T-helper 17 cell (primary cell): ENCODE results near the gene CFAP61. TPM values are rescaled to one million over a fixed set of nuclear protein-coding genes. Genes with fewer than 3 reads are reported as not detected.

Experiments used
- ATAC-seq: fragments of 150-1000 bp; cut with Tn5 transposase; 2 replicates; pipeline ENCODE4 v1.10.0; 2021; ENCODE audit warnings: mild to moderate bottlenecking, moderate library complexity
- DNase-seq, 3 donors: peaks; one replicate each; pipeline versions ENCODE4 v3.0.0 to v3.0.0-alpha.2; 2020 to 2021
- H3K9me3 ChIP-seq: one replicate; pipeline ENCODE4 v1.7.0; 2013; ENCODE audit warnings: low read length, mild to moderate bottlenecking; ENCODE audit not compliant: control insufficient read depth, poor library complexity, severe bottlenecking
- H3K27ac Mint-ChIP-seq: one replicate; pipeline ENCODE4 v1.8.0; 2022; ENCODE audit warnings: mild to moderate bottlenecking, moderate library complexity, mixed read lengths
- H3K27me3 Mint-ChIP-seq: one replicate; pipeline ENCODE4 v1.8.0; 2022; ENCODE audit warnings: mixed read lengths
- H3K36me3 Mint-ChIP-seq: one replicate; pipeline ENCODE4 v1.8.0; 2022; ENCODE audit warnings: low read depth, mixed read lengths
- H3K4me1 Mint-ChIP-seq: one replicate; pipeline ENCODE4 v1.8.0; 2022; ENCODE audit warnings: mild to moderate bottlenecking, mixed read lengths
- H3K4me3 Mint-ChIP-seq: one replicate; pipeline ENCODE4 v1.8.0; 2022; ENCODE audit warnings: mild to moderate bottlenecking, moderate library complexity, mixed read lengths
- total RNA-seq, 4 donors: library from RNA in 2 of 4; stranded (reverse) in 2 of 4; gene quantifications; one replicate each; pipeline ENCODE4 v1.2.3 and lab custom pipeline; 2022 to 2026

Gene CFAP61
- total RNA-seq, 2 donors from 2014 or later = not detected

GRCh38 chr20:20253039-20253743, 200.9 kb downstream of the CFAP61 start:
- H3K36me3 Mint-ChIP-seq = no peaks in the 10 kb centered on the region
- no peak overlapping the region for H3K27ac Mint-ChIP-seq
- H3K27me3 Mint-ChIP-seq = peaks cover 34% of the 10 kb centered on the region
- H3K9me3 ChIP-seq = no peaks in the 10 kb centered on the region
- H3K4me3 Mint-ChIP-seq = no peak overlapping the region
- DNase-seq (no peak), ATAC-seq (no peak)
- H3K4me1 Mint-ChIP-seq = no peaks in the 10 kb centered on the region

GRCh38 chr20:20253744-20254330, 201.5 kb downstream of the CFAP61 start:
- Mint-ChIP-seq H3K27ac (no peak overlapping the region), H3K4me1 (no peaks in the 10 kb centered on the region), H3K36me3 (no peaks in the 10 kb centered on the region), H3K4me3 (no peak overlapping the region), H3K27me3 (peaks cover 38% of the 10 kb centered on the region)
- no peak for ATAC-seq
- no peak for DNase-seq
- no peaks in the 10 kb centered on the region for H3K9me3 ChIP-seq

- H3K9me3 ChIP-seq = no peaks in the 10 kb centered on the region
- Mint-ChIP-seq H3K4me3 (no peak overlapping the region), H3K27ac (no peak overlapping the region), H3K4me1 (no peaks in the 10 kb centered on the region), H3K36me3 (no peaks in the 10 kb centered on the region), H3K27me3 (peaks cover 36% of the 10 kb centered on the region)
- ATAC-seq (peak; percentile 28), DNase-seq (no peak)
Observed at GRCh38 chr20:20255099-20255498, 202.8 kb downstream of the CFAP61 start.

GRCh38 chr20:20259533-20259932, 207.2 kb downstream of the CFAP61 start:
- Mint-ChIP-seq H3K36me3 (no peaks in the 10 kb centered on the region), H3K4me3 (no peak overlapping the region), H3K4me1 (no peaks in the 10 kb centered on the region), H3K27me3 (peaks cover 42% of the 10 kb centered on the region), H3K27ac (no peak overlapping the region)
- peak; percentile 25 for ATAC-seq
- no peak for DNase-seq
- H3K9me3 ChIP-seq = no peaks in the 10 kb centered on the region

- Mint-ChIP-seq H3K4me3 (no peak overlapping the region), H3K4me1 (no peaks in the 10 kb centered on the region), H3K27ac (no peak overlapping the region), H3K36me3 (no peaks in the 10 kb centered on the region), H3K27me3 (peaks cover 30% of the 10 kb centered on the region)
- ATAC-seq (no peak), DNase-seq (no peak)
- H3K9me3 ChIP-seq = no peaks in the 10 kb centered on the region
Observed at GRCh38 chr20:20261159-20261558, 208.8 kb downstream of the CFAP61 start.

- no peak overlapping the region for H3K4me3 Mint-ChIP-seq
- no peak overlapping the region for H3K27ac Mint-ChIP-seq
Observed at GRCh38 chr20:20265210-20265609, 212.9 kb downstream of the CFAP61 start.

GRCh38 chr20:20266552-20266951, 214.2 kb downstream of the CFAP61 start:
- no peaks in the 10 kb centered on the region for H3K9me3 ChIP-seq
- ATAC-seq = no peak
- no peak overlapping the region for H3K27ac Mint-ChIP-seq
- H3K4me3 Mint-ChIP-seq = no peak overlapping the region
- no peaks in the 10 kb centered on the region for H3K36me3 Mint-ChIP-seq
- H3K4me1 Mint-ChIP-seq = no peaks in the 10 kb centered on the region
- no peak for DNase-seq
- H3K27me3 Mint-ChIP-seq = peaks cover 18% of the 10 kb centered on the region

More at GRCh38 chr20:20265210-20265609, 212.9 kb downstream of the CFAP61 start:
- DNase-seq = no peak
- no peaks in the 10 kb centered on the region for H3K36me3 Mint-ChIP-seq
- no peaks in the 10 kb centered on the region for H3K4me1 Mint-ChIP-seq
- ATAC-seq = no peak
- no peaks in the 10 kb centered on the region for H3K9me3 ChIP-seq
- peaks cover 18% of the 10 kb centered on the region for H3K27me3 Mint-ChIP-seq

GRCh38 chr20:20267685-20268370, 215.5 kb downstream of the CFAP61 start:
- no peaks in the 10 kb centered on the region for H3K36me3 Mint-ChIP-seq
- no peak overlapping the region for H3K27ac Mint-ChIP-seq
- DNase-seq = no peak
- no peak for ATAC-seq
- H3K4me3 Mint-ChIP-seq = no peak overlapping the region
- H3K9me3 ChIP-seq = no peaks in the 10 kb centered on the region
- H3K4me1 Mint-ChIP-seq = no peaks in the 10 kb centered on the region
- peaks cover 17% of the 10 kb centered on the region for H3K27me3 Mint-ChIP-seq

GRCh38 chr20:20271271-20271670, 218.9 kb downstream of the CFAP61 start:
- H3K9me3 ChIP-seq = no peaks in the 10 kb centered on the region
- no peaks in the 10 kb centered on the region for H3K4me1 Mint-ChIP-seq
- peaks cover 28% of the 10 kb centered on the region for H3K27me3 Mint-ChIP-seq
- H3K4me3 Mint-ChIP-seq = no peak overlapping the region
- no peaks in the 10 kb centered on the region for H3K36me3 Mint-ChIP-seq
- ATAC-seq (no peak), DNase-seq (no peak)
- H3K27ac Mint-ChIP-seq = no peak overlapping the region

GRCh38 chr20:20272686-20273085, 220.4 kb downstream of the CFAP61 start:
- H3K36me3 Mint-ChIP-seq = no peaks in the 10 kb centered on the region
- H3K9me3 ChIP-seq = no peaks in the 10 kb centered on the region
- peak overlapping the region; percentile 0 for H3K4me3 Mint-ChIP-seq
- no peak for ATAC-seq
- H3K27me3 Mint-ChIP-seq = peaks cover 30% of the 10 kb centered on the region
- peaks cover 2% of the 10 kb centered on the region for H3K4me1 Mint-ChIP-seq
- DNase-seq = no peak
- no peak overlapping the region for H3K27ac Mint-ChIP-seq

- Mint-ChIP-seq H3K4me3 (no peak overlapping the region), H3K36me3 (no peaks in the 10 kb centered on the region), H3K27me3 (peaks cover 36% of the 10 kb centered on the region), H3K4me1 (peaks cover 2% of the 10 kb centered on the region), H3K27ac (no peak overlapping the region)
- no peak for ATAC-seq
- DNase-seq = no peak
- no peaks in the 10 kb centered on the region for H3K9me3 ChIP-seq
Observed at GRCh38 chr20:20273286-20273685, 221.0 kb downstream of the CFAP61 start.

- Mint-ChIP-seq H3K27ac (no peak overlapping the region), H3K4me1 (peaks cover 2% of the 10 kb centered on the region), H3K27me3 (peaks cover 39% of the 10 kb centered on the region), H3K36me3 (no peaks in the 10 kb centered on the region), H3K4me3 (no peak overlapping the region)
- ATAC-seq = no peak
- DNase-seq = no peak
- H3K9me3 ChIP-seq = no peaks in the 10 kb centered on the region
Observed at GRCh38 chr20:20274821-20275220, 222.5 kb downstream of the CFAP61 start.

- no peak overlapping the region for H3K27ac Mint-ChIP-seq
- H3K36me3 Mint-ChIP-seq = no peaks in the 10 kb centered on the region
Observed at GRCh38 chr20:20275636-20276035, 223.3 kb downstream of the CFAP61 start.

More at GRCh38 chr20:20275636-20276035, 223.3 kb downstream of the CFAP61 start:
- H3K4me3 Mint-ChIP-seq = no peak overlapping the region
- ATAC-seq (no peak), DNase-seq (no peak)
- H3K4me1 Mint-ChIP-seq = peaks cover 2% of the 10 kb centered on the region
- H3K9me3 ChIP-seq = no peaks in the 10 kb centered on the region
- peaks cover 39% of the 10 kb centered on the region for H3K27me3 Mint-ChIP-seq
